GM18519 (cell line): ENCODE measurements around the gene NUP93.
"Not testable (repeated sequence)": the region's sequence is repeated elsewhere in the genome, so short reads cannot be mapped to it uniquely, and the experiment has no call there.

Source experiments
- ATAC-seq: cut with Tn5 transposase; IDR thresholded peaks from one replicate; pipeline ENCODE4 v1.9.1; 2021; ENCODE audit warnings: mild to moderate bottlenecking, moderate library complexity; ENCODE audit not compliant: unreplicated experiment, low FRiP score

NUP93 gene

DNA sequence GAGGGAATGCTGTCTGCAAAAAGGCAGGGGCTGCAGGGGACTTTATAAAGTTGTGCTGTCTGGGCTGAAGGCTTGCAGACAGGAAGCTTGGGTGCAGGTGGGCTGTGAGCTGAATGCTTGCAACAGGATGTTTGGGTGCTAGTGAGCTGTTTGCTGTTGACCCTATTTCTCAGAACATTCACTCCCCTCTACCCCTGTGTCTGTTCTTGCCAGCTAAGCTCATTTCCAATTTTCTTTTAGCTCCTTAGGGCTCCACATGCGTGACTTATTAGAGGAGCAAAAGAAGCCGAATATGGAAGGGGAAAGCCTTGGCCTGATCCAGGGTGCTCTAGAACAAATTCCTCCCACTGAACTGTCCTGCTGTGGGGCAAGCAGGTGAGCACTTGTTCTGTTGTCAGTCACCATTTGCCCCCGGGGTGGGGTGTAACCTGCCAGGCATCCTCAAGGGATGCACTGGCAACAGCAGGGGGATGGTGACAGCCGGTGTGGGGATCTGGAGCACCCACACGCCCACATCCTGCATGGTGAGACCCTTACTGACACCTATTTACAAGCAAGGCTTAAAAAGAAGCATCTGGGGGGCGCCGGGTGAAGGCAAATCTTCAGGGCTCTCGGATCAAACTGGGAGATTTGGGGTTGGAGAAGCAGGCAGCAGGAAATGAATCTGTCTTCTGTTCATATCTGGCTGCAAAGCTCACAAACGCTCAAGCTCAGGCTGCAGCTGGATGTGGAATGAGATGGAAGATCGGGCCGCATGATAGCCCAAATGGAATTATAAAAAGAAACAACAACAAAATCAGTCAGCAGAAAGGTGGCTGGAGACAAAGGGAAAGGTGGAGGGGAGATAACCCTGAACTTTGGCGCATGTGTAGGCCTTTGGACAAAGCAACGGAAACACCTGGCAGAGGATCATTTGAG, 21.1 kb upstream of the NUP93 start:
- ATAC-seq, result no peak

DNA sequence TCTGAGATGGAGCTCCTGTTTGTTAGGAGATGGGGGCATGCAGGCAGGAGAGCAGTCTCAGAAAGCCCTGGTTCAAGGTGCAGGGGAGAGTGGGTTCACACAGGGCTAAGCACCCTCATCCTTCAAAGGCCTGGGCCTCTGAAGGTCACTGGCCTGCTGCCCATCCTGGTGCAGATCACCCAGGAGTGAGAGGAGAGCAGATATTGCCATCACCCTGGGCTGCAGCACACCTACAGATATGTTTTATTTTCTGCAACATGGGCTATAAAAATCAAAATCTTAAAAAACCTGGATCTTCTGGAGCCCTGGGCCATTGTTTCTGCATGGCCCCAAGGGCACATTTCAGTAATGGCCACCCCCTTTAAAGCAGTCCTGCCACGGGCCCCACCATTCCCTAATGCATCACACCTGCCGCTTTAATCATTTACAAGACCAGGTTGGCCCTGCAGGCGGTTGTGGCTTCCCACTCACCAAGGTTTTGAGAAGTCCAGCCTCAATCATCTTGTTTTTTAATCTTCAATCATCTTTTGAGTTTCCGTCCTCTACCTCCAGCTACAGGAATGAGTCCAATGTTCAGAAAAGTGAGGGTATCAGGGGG, 20.4 kb upstream of the NUP93 start:
- no peak for ATAC-seq

DNA sequence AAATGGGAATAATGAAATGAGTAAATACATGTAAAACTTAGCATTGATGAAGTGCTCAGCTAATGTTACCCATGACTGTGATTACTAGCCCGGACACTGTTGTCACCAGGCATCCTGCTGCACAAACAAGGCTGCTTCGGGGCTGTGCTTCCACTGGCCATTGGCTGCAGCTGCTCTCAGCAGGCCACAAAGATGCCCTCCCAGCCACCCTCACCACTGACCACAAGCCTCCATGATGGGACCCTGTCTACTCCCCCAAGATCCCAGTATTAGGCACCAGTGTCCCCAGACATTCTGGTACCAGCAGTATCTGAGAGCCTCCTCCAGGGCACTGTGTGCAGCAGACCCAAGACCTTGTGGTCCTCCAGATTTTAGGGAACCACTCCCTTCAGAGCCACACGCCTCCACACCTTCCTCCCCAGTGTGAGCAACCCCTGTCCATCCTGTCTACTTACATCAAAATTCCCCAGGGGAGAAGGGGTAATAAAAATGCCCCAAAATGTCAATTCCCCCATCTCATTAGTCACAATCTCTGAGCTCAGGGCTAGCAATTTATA, 19.7 kb upstream of the NUP93 start:
- no peak for ATAC-seq

DNA sequence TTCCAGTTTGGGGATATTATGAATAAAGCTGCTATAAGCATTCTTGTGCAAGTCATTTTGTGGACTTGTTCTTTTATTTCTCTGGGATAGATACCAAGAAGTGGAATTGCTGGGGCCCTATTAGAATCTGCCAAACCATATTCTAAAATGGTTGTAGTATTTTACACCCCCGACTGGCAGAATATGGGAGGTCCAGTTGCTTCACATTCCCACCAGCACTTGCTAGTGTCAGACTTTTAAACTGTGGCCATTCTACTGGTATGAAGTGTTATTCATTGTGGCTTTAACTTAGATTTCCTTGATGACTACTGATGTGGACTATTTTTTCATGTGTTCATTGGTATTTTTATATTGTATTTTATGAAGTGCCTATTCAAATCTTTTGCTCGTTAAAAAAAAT, 18.1 kb upstream of the NUP93 start:
- ATAC-seq, result no peak

DNA sequence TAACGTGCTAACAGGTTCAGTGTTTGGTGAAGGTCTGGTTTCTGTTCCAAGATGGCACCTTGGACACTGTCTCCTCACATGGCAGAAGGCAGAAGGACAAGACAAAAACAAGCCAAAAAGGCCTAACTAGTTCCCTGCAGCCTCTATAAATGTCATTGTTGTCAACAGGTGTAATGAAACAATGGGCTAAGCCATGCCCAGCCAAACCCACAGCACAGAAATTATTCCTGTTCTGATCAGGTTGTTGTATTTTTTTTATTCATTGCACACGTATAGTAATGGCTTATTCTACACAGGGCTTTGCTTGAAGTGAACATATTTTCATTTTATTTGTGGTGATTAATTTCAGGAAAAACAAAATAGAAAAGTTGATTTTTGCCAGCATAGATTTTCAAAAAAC, 16.1 kb upstream of the NUP93 start:
- ATAC-seq, result no peak

DNA sequence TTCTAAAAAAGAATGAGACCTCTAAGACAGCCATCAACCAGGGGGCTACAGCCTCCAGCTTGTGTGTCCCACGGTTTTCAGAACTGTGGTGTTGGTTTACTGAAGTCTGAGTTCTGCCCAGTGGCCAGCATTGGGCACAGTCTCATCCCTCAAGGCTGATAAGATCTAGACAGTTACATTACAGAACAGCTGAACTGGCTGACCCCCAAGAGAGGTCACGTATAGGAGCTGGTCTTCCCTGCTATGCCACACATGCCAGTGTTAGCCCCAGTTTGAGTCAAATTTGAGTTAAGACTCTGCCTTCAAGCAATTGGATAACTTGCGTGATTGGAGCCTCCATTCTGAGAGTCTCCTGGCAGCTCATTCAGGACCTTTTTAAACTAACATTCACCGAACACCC, 14.8 kb upstream of the NUP93 start:
- ATAC-seq, result no peak

DNA sequence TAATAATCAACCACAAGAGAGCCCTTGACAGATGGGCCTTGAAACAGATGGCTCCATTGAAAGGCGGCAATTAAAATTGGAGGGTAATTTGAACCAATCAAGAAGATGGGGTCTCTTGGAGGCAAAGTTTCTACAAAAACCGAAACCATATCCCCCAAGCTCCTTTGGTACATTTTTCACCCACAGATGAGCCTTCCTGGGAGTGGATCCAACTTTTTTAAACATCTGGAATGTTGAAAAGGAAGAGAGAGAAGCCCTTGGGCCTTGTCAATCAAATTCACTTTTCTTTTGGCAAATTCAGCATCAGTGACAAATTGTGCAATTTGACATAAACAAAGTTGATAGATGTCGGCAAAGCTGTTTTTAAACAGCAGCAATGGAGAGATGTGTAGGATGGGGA, 13.2 kb upstream of the NUP93 start:
- ATAC-seq, result no peak

DNA sequence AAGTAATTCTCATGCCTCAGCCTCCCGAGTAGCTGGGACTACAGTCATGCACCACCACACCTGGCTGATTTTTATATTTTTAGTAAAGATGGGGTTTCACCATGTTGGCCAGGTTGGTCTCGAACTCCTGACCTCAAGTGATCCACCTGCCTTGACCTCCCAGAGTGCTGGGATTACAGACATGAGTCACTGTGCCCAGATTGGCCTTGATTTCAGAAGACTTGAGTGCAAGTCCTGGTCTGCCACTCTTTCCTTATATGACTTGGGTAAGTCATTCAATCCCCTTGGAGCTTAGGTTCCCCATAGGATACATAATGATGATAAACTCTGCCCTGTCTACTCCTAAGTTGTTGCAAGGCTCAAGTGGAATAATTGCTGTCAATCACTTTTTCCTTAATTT, 12.4 kb upstream of the NUP93 start:
- ATAC-seq, result not testable (repeated sequence)

DNA sequence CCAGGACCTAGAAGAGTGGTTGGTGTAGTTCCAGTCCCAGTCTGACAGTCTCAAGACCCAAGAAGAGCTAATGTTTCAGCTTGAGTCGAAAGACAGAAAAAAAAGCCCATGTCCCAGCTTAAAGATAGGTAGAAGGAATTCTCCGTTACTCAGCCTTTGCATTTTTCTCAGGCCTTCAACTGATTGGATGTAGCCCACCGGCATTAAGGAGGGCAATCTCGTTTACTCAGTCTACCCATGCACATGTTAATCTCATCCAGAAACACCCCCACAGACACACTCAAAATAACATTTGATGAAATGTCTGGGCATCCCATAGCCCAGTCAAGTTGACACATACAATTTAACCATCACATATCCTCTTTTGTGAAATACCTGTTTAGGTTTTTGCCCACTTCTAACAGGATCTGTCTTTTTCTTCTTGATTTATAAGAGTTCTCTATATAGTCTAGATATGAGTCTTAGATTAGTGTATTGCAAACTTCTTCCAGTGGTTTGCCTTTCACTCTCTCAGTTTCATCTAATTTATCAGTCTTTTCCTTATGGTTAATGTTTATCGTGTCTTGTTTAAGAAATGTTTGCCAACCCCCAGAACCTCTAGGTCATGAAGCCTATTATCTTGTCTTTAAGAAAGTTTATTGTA, 7.6 kb upstream of the NUP93 start:
- ATAC-seq, result no peak

DNA sequence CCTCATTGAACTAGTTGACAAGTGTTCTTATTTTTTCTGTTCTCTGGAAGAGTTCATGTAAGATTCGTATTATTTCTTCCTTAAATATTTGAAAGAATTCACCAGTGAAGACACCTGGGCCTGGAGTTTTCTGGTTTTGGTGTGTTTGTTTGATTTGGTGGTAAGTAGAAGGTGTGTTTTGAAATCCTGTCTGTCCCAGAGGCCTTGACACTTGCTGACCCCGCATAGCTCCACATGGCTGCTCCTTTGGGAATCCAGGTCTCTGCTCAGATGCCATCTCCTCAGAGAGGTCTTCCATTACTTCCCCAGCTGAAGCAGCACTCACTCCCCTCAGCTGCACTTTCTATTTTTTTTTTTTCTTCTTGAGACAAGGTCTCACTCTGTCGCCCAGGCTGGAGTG, 5.7 kb upstream of the NUP93 start:
- ATAC-seq, result no peak

DNA sequence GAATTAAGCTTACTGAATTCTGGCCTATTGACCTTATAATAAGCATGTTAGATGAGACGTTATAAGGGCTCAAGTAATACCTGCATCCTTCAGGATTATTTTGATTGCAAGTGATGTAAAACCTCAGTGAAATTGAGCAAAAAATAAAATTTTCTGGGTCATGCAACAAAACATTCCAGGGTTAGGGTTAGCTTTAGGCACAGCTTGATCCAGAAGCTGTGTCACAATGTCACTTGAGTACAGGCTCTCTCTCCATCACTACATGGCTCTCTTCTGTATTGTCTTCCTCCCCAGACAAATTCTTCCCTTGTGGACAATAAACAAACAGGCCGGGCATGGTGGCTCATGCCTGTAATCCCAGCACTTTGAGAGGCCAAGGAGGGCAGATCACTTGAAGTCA, 3.6 kb upstream of the NUP93 start:
- ATAC-seq, result no peak

DNA sequence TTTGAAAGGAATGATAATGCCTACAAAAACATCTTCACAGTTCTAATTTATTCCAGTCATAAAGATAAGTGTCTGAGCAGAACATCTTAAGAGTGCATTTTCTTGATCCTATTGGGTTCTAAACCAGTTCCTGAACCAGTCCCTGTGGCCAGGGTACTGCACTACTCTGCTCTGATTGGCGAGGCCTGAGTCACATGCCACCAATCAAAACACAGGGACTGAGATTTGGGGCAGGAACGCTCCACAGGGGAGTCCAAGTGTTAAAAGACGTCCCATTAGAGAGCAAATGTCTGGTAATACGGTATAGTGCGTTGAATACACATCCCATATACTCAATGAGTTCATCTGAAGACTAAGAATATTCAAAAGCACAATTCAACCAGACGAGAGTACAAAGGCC, 3.0 kb upstream of the NUP93 start:
- no peak for ATAC-seq

DNA sequence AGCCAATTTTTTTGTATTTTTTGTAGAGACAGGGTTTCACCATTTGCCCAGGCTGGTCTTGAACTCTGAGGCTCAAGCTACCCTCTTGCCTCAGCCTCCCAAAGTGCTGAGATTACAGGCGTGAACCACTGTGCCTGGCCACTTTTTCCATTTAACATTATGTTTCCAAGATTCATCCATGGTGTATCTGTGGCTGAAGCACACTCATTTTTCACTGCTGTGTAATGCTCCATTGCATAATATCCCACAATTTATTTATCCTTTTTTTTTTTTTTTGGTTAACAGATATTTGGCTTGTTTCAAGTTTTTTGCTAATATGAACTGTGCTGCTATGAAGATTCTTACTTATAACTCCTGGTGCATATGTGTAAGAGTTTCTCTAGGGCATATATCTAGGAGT, 1.9 kb upstream of the NUP93 start:
- ATAC-seq, result no peak

DNA sequence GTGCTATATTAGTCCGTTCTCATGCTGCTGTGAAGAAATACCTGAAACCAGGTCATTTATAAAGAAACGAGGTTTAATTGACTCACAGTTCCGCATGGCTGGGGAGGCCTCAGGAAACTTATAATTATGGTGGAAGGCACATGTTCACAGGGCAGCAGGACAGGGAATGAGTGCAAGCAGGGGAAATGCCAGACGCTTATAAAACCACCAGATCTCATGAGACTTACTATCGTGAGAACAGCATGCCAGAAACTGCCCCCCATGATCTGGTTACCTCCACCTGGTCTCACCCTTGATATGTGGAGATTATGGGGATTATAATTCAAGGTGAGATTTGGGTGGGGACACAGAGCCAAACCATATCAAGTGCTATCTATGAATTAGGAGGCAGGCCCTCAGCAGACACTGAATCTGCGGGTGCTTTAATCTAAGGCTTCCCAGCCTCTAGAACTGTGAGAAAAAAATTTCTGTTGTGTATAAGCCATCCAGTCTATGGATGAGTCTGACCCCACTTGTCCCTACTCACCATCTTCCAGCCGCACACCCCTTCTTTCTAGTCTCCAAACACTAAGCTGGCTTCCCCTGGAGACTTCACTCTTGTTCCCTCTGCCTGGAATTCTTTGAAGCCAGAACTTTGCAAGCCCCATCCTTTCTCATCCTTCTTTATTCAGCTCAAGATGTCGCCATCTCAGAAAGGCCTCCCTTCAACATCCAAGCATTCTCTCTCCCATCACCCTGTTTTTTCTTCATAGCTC, 772 bp upstream of the NUP93 start:
- no peak for ATAC-seq

DNA sequence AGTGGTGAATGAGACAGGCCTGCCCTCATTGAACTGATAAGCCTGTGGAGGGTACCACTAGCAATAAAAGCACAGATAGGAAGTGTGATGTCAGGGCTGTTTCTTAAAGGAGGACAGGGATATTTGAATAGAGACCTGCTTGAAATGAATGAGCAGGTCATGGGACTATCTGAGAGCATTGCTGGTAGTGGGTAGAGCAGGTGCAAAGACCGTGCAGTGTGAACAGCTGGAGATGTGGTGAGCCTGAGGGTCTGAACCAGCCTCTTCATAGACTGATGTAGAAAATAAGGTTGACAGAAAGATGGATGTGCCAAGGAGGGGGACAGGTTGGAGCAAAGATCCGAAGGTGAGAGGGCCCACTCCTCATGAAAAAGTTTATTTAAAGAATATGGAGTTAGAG, 2.4 kb downstream of the NUP93 start:
- peak; percentile 48 for ATAC-seq

DNA sequence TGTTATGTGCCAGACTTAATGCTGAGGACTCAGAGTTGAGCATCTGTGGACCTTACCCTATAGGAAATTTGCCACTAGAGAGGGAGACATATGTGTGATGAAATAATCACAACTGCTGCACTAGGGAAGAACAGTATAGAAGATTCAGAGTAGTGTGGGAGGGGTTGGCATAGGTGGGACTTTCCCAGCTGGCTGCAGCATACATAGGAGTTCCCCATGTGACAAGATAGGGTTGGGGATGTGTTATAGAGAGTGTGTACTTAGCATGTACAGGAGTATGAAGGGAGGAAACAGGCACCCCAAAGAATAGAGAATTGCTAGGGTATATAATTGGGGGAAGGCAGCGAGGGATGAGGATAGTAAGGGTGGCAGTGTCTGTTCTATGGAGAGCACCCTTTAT, 2.9 kb downstream of the NUP93 start:
- no peak for ATAC-seq

DNA sequence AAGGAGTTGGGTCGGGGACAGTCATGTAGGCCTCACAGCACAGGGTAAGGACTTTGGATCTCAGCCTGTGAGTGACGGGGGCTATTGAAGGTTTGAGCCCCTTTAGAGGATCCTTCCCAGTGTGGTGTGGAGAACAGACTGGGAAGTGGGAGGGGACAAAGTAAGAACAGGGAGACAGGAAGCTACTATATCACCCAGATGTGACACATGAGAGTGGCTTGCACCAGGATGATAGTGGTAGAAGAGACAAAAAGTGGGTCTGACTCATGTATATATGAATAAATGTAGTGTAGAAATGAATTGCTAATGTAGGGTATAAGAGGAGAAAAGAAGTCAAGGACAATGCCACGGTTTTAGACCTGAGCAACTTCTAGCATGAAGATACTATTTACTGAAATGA, 4.5 kb downstream of the NUP93 start:
- no peak for ATAC-seq

DNA sequence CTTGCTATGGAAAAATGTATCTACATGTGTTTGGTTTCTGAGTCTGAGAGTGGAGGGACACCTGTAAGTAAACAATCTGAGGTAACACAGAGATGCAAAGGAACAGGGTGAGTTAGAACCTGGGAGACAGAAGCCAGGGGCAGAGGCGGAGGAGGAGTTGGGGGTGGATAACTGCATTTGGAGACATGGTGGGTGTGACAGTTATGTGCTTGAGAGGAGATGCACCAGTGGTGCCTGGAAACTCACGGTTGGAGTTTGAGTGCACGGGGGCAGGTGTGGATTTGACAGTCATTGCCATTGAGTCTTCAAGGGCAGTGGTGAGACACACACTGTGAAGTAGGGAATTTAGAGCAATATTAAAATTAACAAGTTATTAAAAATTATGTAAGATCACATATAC, 6.5 kb downstream of the NUP93 start:
- no peak for ATAC-seq

DNA sequence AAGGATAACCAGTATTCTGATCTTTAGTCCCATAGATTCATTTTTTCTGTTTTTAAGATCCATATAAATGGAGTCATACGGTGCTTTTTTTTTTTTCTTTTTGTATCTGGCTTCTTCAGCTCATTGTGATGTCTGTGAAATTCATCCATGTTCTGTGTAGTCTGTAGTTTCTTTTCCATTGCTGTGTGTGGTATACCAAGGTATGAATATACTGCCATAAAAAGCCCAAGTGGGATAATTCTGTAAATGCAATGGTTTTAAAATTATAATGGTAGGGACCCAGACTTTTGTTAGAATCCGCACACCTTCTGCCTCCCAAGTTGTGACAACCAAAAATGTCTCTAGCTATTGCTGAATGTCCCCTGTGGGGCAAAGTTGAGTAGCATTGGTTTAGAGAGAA, 7.6 kb downstream of the NUP93 start:
- ATAC-seq, result no peak

DNA sequence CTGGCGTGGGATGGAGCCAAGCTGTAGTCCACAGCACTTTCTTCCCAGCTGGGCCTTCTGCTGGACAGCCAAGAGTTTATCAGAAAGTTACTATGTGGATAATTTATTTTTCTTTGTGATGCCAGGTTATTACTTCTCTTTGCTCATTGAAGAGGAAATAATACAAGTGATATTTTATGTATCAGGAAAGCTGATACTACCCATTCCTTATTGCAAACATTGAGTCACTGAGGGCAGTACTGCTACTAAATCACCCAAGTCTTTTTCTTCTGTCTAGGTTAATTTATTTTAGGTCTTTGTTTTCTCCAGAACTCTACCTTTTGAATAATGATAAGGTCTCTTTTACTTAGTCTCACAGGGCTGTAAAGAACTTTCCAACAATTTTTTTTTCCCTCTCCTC, 8.3 kb downstream of the NUP93 start:
- no peak for ATAC-seq

DNA sequence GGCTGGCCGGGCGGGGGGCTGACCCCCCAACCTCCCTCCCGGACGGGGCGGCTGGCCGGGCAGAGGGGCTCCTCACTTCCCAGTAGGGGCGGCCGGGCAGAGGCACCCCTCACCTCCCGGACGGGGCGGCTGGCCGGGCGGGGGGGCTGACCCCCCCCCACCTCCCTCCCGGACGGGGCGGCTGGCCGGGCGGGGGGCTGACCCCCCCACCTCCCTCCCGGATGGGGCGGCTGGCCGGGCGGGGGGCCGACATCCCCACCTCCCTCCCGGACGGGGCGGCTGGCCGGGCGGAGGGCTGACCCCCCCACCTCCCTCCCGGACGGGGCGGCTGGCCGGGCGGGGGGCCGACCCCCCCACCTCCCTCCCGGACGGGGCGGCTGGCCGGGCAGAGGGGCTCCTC, 9.4 kb downstream of the NUP93 start:
- not testable (repeated sequence) for ATAC-seq
